HepG2 (cell line): ENCODE data around the gene LRRC8E. TPM values are rescaled to one million over a fixed set of nuclear protein-coding genes. Genes with fewer than 3 reads are reported as not detected.

Experiments
- CREM ChIP-seq, 2 experiments: sonication (generic) in 1 of 2; formaldehyde crosslinking in 1 of 2; IDR thresholded peaks; 2 replicates each; pipeline versions ENCODE4 v1.4.0 to v1.6.1; 2016 to 2020; ENCODE audit warnings: antibody characterized with exemption in 1 of 2, mild to moderate bottlenecking in 1 of 2, missing genetic modification reagents in 1 of 2
- ELF4 ChIP-seq: sonication (generic); formaldehyde crosslinking; IDR thresholded peaks from 2 replicates; pipeline ENCODE4 v1.5.0; 2020; ENCODE audit warnings: missing genetic modification reagents, mild to moderate bottlenecking, moderate library complexity, borderline replicate concordance
- GATAD2A ChIP-seq: IDR thresholded peaks from 2 replicates; pipeline ENCODE4 v1.6.1; 2016
- MLX ChIP-seq: IDR thresholded peaks from 2 replicates; pipeline ENCODE4 v1.6.1; 2016
- MTA1 ChIP-seq: sonication (generic); formaldehyde crosslinking; IDR thresholded peaks from 2 replicates; pipeline ENCODE4 v1.4.0; 2020; ENCODE audit warnings: missing genetic modification reagents, mild to moderate bottlenecking, borderline replicate concordance
- NAIF1 ChIP-seq: sonication (generic); formaldehyde crosslinking; IDR thresholded peaks from 2 replicates; pipeline ENCODE4 v1.5.0; 2020; ENCODE audit warnings: mild to moderate bottlenecking, missing genetic modification reagents, borderline replicate concordance
- NCOR1 ChIP-seq: fragments of 200-600 bp; sonication (generic); IDR thresholded peaks from 2 replicates; pipeline ENCODE4 v1.7.0; 2017; ENCODE audit warnings: antibody characterized with exemption, low read length, borderline replicate concordance
- NR2F1 ChIP-seq, 2 experiments: fragments of 450-650 bp in 1 of 2; formaldehyde crosslinking in 1 of 2; IDR thresholded peaks; 2 replicates each; pipeline versions ENCODE4 v1.5.0 to v1.6.1; 2016 to 2020; ENCODE audit warnings: mild to moderate bottlenecking in 1 of 2, missing compliant biosample characterization in 1 of 2, missing genetic modification reagents in 1 of 2, moderate library complexity in 1 of 2
- RELA ChIP-seq: sonication (generic); formaldehyde crosslinking; IDR thresholded peaks from 2 replicates; pipeline ENCODE4 v1.4.0; 2020; ENCODE audit warnings: missing genetic modification reagents
- SKI ChIP-seq: fragments of 450-650 bp; IDR thresholded peaks from one replicate; pipeline ENCODE4 v1.6.1; 2018; ENCODE audit warnings: mild to moderate bottlenecking; ENCODE audit not compliant: partially characterized antibody
- TBL1XR1 ChIP-seq: fragments of 150-350 bp; IDR thresholded peaks from 2 replicates; pipeline ENCODE4 v1.6.1; 2014; ENCODE audit warnings: borderline replicate concordance, low read length; ENCODE audit not compliant: partially characterized antibody
- TBX2 ChIP-seq: sonication (generic); formaldehyde crosslinking; IDR thresholded peaks from 2 replicates; pipeline ENCODE4 v1.5.0; 2020; ENCODE audit warnings: missing genetic modification reagents, mild to moderate bottlenecking, borderline replicate concordance
- TCF12 ChIP-seq, 2 experiments: fragments of 450-650 bp in 1 of 2; sonication (generic) in 1 of 2; formaldehyde crosslinking in 1 of 2; IDR thresholded peaks; 2 replicates each; pipeline versions ENCODE4 v1.6.1 to v1.8.0; 2017 to 2022; ENCODE audit warnings: antibody characterized with exemption in 1 of 2, mild to moderate bottlenecking in 1 of 2, missing genetic modification reagents in 1 of 2, moderate library complexity in 1 of 2
- THYN1 ChIP-seq: sonication (generic); formaldehyde crosslinking; IDR thresholded peaks from 2 replicates; pipeline ENCODE4 v1.8.1; 2023; ENCODE audit warnings: low read depth, mild to moderate bottlenecking, moderate library complexity, missing genetic modification reagents, borderline replicate concordance
- ZC3H4 ChIP-seq: sonication (generic); formaldehyde crosslinking; IDR thresholded peaks from 2 replicates; pipeline ENCODE4 v1.4.0; 2020; ENCODE audit warnings: missing genetic modification reagents, borderline replicate concordance
- ZFP36L1 ChIP-seq: sonication (generic); formaldehyde crosslinking; IDR thresholded peaks from 2 replicates; pipeline ENCODE4 v1.8.0; 2022; ENCODE audit warnings: mild to moderate bottlenecking, missing genetic modification reagents, moderate library complexity
- ZNF138 ChIP-seq: sonication (generic); formaldehyde crosslinking; IDR thresholded peaks from 2 replicates; pipeline ENCODE4 v1.5.0; 2020; ENCODE audit warnings: mild to moderate bottlenecking, low read depth, missing genetic modification reagents
- ZNF431 ChIP-seq: sonication (generic); formaldehyde crosslinking; IDR thresholded peaks from 2 replicates; pipeline ENCODE4 v1.9.0; 2022; ENCODE audit warnings: missing genetic modification reagents, low read depth, mild to moderate bottlenecking, borderline replicate concordance
- ZNF569 ChIP-seq: sonication (generic); formaldehyde crosslinking; IDR thresholded peaks from 2 replicates; pipeline ENCODE4 v1.5.0; 2020; ENCODE audit warnings: mild to moderate bottlenecking, missing genetic modification reagents, moderate library complexity, borderline replicate concordance
- ZNF615 ChIP-seq: sonication (generic); formaldehyde crosslinking; IDR thresholded peaks from 2 replicates; pipeline ENCODE4 v1.5.0; 2020; ENCODE audit warnings: mild to moderate bottlenecking, missing genetic modification reagents, borderline replicate concordance
- ZNF619 ChIP-seq: sonication (generic); formaldehyde crosslinking; IDR thresholded peaks from 2 replicates; pipeline ENCODE4 v1.4.0; 2020; ENCODE audit warnings: mild to moderate bottlenecking, missing genetic modification reagents
- ZNF703 ChIP-seq: sonication (generic); formaldehyde crosslinking; IDR thresholded peaks from 2 replicates; pipeline ENCODE4 v1.5.1; 2020; ENCODE audit warnings: missing genetic modification reagents, mild to moderate bottlenecking, moderate library complexity, borderline replicate concordance
- ZSCAN12 ChIP-seq: sonication (generic); formaldehyde crosslinking; IDR thresholded peaks from 2 replicates; pipeline ENCODE4 v1.9.0; 2021; ENCODE audit warnings: mild to moderate bottlenecking, missing genetic modification reagents
- ZSCAN30 ChIP-seq: sonication (generic); formaldehyde crosslinking; IDR thresholded peaks from 2 replicates; pipeline ENCODE4 v1.5.0; 2020; ENCODE audit warnings: mild to moderate bottlenecking, missing genetic modification reagents
- polyA plus RNA-seq, 8 experiments: library from polyadenylated mRNA; depleted of rRNA in 3 of 8; stranded (reverse) in 7 of 8; unstranded in 1 of 8; fragments of >200 nt; fragmentation: Illumina TruSeq in 4 of 8; extraction: Trizol in 4 of 8; gene quantifications; 2 replicates each; pipeline versions ENCODE4 v1.2.1 to v1.2.3, GENCODE V29; 2011 to 2016; ENCODE audit warnings: low read depth in 4 of 8, missing spikeins in 1 of 8, mixed read lengths in 1 of 8; ENCODE audit not compliant: insufficient read depth in 1 of 8
- total RNA-seq, 5 experiments: library from RNA; depleted of rRNA; stranded (reverse); fragments of >200 nt; fragmentation: Illumina TruSeq; extraction: Trizol; gene quantifications; 2 replicates each; pipeline ENCODE4 v1.2.3, GENCODE V29; 2016; ENCODE audit warnings: low read depth in 1 of 5

Gene LRRC8E
- total and polyA plus RNA-seq, 2 of the 13 experiments (the other 11 are each of a cell fraction or from before 2014, with no cell fraction given), result 8.0 to 10.3 TPM

GRCh38 chr19:7902796-7903243 lies 14.5 kb downstream of the LRRC8E start (continued):
- TF ChIP-seq ZC3H4 (CRISPR knock-in tag) (peak; percentile 33), TCF12 (IDR thresholded peaks at IDR 0.05) (no peak), TCF12 (CRISPR knock-in tag; IDR thresholded peaks at IDR 0.05) (0 out of 2 replicates have a peak, but pooled peaks have one; percentile 32), TBL1XR1 (peak; percentile 10), ZNF138 (CRISPR knock-in tag) (0 out of 2 replicates have a peak, but pooled peaks have one; percentile 25), ZSCAN30 (CRISPR knock-in tag) (0 out of 2 replicates have a peak, but pooled peaks have one; percentile 49), ZNF569 (0 out of 2 replicates have a peak, but pooled peaks have one; percentile 58), ZFP36L1 (CRISPR knock-in tag) (0 out of 2 replicates have a peak, but pooled peaks have one; percentile 2), ZNF431 (CRISPR knock-in tag) (0 out of 2 replicates have a peak, but pooled peaks have one; percentile 3), THYN1 (CRISPR knock-in tag) (no peak), NAIF1 (CRISPR knock-in tag) (peak; percentile 21; the same call in 1 of the 2 replicates), NCOR1 (peak; percentile 38; the same call in 1 of the 2 replicates), ELF4 (CRISPR knock-in tag) (peak; percentile 36; the same call in 1 of the 2 replicates), ZNF619 (CRISPR knock-in tag) (0 out of 2 replicates have a peak, but pooled peaks have one; percentile 2), ZNF703 (CRISPR knock-in tag) (0 out of 2 replicates have a peak, but pooled peaks have one; percentile 49), TBX2 (CRISPR knock-in tag) (peak; percentile 46; the same call in 1 of the 2 replicates), CREM (IDR thresholded peaks at IDR 0.05) (peak; percentile 11; the same call in 1 of the 2 replicates), CREM (CRISPR knock-in tag; IDR thresholded peaks at IDR 0.05) (no peak), ZSCAN12 (CRISPR knock-in tag) (no peak), SKI (peak; percentile 74), ZNF615 (CRISPR knock-in tag) (0 out of 2 replicates have a peak, but pooled peaks have one; percentile 82), RELA (CRISPR knock-in tag) (no peak), GATAD2A (CRISPR knock-in tag) (no peak), NR2F1 (CRISPR knock-in tag; IDR thresholded peaks at IDR 0.05) (0 out of 4 replicates have a peak, but pooled peaks of 1 of the 2 experiments have one; percentile 89), MLX (CRISPR knock-in tag) (no peak), MTA1 (CRISPR knock-in tag) (0 out of 2 replicates have a peak, but pooled peaks have one; percentile 29)
